ENCODE data around the gene RARG.

Gene RARG

DNA sequence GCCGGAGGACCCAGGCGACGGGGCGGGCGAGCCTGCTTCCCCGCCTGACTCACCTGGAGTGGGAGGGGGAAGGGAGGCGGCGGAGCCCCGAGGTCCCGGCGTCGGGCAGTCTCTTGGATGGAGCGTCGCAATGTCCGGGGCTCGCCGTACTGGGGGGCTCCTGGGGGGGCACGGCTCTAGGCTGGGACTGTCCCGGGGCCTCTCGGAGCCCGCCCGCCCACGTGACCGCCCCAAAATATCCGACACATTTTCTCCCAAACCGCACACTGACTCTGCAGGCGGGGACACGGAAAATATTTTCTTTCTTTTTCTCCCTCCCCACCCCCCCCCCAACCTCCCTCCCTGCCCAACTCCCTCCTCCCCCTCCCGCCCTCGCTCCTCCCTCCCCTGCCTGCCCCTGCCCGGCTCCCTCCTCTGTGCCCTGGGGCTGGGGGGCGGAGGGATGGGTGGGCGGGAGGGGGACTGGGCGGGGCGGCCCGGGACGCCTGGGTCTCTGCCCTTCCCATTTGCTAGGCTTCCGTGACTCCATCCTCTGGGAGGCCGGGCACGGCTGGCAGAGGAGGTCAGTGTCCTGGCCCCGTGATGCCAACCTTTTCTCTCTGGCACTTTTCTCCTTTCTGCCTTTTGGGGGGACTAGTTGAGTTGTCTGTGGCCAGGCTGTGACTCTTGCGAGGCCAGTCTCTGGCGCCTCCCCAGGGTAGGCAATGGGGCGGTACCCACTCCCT lies at the start of gene RARG:
TSS of gene RARG (minus strand) at position 289 of the 725 bp plus-strand sequence. CDS start 4,664 bp downstream, outside the sequence.
- DNase-seq (ENCODE audit: low read depth), result no peak

DNA sequence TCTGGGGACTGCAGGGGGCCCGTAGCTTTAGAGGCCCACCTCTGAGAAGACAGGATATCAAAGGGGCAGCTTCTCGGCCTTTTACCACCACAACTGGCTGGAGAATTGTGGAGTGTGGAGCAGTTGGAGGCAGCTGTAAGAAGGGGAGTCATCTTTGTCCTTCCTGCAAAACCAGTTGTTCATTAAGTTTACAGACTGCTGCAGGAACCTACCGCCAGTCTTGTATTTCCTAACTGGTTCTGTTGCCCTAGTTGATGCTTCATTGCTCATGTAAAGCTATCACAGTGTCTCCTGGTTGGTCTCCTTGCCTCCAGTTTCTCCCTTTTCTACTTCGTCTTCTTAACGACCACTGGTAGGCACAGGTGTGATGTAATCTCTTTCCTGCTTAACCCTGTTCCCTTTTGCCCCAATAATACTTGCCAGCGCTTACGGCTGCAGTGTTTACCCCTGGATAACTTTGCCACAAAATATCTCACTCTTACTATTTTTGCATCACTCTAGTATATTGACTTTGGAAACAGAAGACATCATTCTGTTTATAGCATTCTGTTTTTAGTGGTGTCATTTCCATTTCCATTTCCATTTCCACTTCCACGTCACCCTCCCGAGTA lies 48.0 kb upstream of the RARG start:
- no peak for DNase-seq (ENCODE audit: low read depth)

DNA sequence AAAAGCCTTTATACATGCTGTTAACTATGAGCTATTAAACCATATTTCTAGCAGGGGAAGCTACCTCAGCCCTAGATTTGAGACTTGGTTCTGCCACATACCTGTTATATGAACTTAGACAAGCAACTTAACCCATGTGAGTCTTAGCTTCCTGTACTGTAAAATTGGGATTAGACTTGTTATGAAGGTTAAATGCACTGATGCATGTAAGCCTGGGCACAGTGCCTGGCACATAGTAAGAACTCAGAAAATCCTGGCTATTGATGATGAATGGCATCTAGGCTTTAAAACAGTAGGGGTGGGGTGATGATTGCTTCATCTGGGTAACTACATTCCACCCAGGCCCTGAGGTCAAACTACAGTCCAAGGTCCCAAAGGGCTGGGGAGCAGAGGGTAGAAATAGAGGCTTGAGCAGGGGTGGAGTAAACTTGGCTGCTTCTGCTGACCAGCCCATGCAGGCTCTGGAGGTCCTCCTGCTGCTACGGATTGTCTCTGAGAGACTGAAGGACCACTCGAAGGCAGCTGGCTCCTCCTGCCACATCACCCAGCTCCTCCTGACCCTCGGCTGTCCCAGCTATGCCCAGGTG lies 47.4 kb upstream of the RARG start:
- no peak for DNase-seq (ENCODE audit: low read depth)

DNA sequence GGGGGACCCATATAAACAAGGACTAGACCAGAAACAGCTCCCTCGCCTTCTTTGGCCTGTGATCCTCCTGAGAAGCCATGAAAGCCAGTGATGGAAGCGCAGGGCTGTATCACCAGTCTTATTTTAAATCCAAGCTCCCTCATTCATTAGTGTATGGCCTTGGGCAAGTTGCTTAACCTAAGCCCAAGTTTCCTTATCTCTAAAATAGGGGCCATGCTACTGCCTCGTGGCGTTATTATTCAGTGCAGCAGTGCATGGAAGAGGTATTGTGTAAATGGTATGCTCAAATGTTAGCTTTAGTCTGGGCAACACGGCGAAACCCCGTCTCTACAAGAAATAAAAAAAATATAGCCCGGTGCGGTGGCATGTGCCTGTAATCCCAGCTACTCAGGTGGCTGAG lies 46.0 kb upstream of the RARG start:
- no peak for DNase-seq (ENCODE audit: low read depth)

DNA sequence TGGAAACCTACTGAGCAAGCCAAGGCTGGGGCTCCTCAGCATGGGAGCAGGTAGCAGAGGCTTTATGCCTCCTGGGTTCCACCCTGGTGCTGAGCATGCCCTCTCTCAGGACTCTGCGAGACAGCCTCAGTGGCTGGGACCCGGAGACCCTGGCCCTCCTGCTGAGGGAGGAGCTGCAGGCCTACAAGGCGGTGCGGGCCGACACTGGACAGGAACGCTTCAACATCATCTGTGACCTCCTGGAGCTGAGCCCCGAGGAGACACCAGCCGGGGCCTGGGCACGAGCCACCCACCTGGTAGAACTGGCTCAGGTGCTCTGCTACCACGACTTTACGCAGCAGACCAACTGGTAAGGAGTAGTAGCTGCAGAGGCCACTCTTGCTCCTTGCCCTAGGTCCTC lies 44.5 kb upstream of the RARG start:
- DNase-seq (ENCODE audit: low read depth), result no peak

DNA sequence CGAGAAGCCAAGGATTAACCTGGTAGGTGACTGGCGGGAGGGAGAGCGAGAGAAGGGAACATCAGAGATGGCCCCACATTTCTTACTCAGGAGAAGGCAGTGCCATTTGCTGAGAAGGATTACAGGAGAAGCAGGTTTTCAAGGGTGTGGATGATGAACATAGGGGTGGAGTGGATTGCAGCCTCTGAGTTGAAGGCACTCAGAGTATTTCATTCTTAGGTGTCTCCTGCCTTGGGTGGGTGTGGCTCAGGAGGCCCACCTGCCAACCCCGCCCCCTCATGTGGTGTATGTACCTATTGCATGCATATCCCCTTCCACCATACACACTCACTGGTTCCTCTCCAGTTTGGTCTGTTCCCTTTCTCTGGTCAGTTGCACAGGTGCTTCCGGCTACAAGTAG lies 42.4 kb upstream of the RARG start:
- no peak for DNase-seq (ENCODE audit: low read depth)

DNA sequence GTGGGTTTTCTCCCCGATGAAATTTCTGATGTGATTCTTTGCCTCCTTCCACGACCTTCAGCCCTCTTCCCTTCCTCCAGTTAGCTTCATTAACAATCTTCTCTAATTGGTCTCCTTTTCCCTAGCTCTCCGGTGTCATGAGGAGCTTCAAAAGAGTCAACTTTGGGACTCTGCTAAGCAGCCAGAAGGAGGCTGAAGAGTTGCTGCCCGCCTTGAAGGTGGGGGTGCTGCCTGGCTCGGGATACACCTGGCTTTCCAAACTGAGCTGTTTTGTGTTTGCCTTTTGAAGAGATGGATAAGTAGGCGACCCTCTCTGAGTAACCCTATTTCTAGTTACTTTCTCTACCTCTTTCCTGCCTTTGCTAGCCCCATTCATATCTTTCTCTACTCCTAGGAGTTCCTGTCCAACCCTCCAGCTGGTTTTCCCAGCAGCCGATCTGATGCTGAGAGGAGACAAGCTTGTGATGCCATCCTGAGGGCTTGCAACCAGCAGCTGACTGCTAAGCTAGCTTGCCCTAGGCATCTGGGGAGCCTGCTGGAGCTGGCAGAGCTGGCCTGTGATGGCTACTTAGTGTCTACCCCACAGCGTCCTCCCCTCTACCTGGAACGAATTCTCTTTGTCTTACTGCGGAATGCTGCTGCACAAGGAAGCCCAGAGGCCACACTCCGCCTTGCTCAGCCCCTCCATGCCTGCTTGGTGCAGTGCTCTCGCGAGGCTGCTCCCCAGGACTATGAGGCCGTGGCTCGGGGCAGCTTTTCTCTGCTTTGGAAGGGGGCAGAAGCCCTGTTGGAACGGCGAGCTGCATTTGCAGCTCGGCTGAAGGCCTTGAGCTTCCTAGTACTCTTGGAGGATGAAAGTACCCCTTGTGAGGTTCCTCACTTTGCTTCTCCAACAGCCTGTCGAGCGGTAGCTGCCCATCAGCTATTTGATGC lies 36.9 kb upstream of the RARG start:
- DNase-seq (ENCODE audit: low read depth), result no peak

DNA sequence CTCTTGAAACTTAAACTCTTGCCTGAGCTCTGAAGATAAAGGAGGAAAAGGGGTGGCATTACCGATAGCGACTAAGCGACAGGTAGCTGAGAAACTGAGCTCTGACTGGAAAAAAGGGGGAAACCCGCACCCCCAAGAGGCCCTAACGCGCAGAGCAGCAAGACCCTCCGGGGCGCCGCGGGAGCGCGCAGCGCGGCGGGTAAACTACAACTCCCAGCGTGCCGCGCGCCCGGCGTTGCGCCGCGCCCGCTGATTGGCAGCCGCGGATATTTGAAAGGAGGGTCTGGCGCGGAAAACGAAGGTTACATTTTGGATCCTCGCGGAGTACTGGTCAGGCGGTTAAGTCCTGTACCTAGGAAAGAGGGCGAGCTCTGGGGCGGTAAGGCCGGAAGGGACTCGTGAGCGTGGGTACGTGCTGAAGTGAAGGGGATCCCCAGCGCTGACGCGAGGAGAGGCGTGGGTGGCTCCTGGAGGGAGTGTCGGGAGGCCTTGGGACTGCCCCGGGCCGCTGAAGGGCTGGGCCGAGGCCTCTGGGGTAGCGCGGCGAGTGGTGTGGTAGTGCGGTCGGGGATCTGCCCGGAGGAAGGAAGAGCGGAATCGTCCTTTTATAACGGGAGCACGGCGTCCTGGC lies 36.1 kb upstream of the RARG start, which contains the start of gene ESPL1:
TSS of gene ESPL1 (plus strand) at position 301 of the 631 bp plus-strand sequence. CDS start 468 bp downstream, outside the sequence.
- peak; percentile 82 for DNase-seq (ENCODE audit: low read depth)

DNA sequence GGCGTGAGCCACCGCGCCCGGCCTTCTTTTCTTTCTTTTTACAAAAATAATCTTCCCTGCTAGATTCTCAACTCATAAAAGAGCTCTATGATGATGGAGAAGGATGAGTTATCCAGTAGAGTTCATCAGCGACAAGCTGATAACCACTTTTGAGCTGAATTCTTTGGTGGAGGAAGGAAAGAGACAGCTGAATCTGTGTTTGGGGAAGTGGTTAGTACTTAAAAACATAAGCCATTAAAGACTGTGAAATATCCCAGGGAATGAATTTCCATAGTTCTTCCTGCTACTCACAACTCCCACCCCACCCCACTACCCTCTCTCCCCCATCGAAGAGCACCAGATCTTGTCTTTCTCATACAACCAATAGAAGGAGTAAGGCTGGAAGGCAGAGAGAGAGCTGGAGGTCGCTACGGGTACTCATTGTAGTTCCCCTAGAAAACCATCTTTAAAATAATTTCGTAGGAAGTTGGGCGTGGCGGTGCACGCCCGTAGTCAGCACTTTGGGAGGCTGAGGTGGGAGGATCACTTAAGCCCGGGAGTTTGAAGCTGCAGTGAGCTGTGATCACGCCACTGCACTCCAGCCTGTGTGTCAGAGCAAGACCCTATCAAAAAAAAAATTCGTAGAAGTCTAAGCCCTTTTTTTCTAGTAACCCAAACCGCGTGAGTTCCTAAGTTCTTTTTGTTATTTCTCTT lies 35.4 kb upstream of the RARG start:
- no peak for DNase-seq (ENCODE audit: low read depth)

DNA sequence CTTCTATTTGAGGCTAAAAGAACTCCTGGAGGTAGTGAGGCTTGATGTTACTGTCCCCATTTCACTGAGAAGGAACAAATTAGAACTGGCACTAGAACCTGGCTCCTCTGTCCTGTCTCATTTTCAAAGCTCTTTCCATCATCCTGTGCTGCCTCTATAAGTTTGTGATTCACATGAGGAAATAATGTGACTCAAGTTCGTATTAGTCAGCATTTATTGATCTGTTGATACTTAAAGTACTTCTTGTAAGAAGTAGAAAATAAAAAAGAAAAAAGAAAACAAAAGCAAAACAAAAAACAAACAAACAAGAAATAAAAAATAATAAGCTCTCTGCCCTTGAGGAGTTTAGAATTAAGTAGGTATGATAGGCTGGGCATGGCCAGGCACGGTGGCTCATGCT lies 33.8 kb upstream of the RARG start:
- DNase-seq (ENCODE audit: low read depth), result no peak

DNA sequence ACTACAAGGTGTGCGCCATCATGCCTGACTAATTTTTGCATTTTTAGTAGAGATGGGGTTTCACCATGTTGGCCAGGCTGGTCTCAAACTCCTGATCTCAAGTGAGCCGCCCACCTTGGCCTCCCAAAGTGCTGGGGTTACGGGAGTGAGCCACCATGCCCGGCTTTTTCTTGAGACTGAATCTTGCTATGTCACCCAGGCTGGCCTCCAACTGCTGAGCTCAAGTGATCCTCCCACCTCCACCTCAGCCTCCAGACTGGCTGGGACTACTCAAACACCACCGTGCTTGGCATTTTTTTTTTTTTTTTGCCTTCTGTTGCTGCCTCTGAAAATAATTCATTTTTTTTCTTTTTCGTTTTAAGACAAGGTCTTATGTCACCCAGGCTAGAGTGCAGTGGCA lies 27.9 kb upstream of the RARG start:
- no peak for DNase-seq (ENCODE audit: low read depth)

DNA sequence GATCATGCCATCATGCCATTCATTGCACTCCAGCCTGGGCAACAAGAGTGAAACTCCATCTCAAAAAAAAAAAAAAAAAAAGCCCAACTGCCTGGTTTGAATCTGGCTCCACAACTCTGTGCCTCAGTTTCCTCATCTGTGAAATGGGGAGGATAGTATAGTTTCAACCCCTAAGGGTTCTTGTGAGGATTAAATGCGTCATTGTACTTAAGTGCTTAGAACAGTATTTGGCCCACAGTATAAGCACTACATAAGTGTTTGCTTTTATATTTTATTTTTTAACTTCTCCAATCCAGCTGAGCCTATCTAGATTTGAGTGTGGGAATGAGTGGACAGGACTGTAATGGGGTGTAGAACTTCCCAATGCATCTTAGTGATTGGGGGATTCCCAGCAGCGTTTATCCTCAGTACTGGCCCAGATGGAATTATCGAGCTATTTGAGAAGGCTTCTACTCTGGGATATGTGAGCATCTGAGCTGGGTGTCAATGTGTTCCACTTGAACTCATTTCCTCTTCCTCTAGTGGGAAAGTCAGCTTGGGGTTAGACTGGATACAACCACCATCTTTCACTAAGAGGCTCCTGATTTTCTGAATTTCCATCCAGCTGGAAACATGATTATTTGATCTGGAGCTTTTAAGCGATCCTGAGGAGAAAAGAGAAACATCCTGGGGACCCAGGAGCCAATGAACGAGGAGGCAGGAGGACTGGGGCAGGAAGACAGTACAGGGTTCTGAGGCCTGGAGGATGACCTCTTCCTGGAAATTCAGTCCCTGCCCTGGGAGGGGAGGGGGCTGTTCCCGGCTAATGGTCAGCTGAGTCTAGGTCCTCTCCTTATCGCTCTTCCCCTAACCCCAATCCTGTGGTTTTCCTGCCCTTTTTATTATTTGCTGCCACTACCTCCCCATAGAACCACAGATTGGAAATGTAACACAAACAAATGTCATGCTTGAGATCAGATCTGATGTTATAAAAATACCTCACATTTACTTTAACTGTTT lies 26.8 kb upstream of the RARG start:
- peak; percentile 71 for DNase-seq (ENCODE audit: low read depth)

DNA sequence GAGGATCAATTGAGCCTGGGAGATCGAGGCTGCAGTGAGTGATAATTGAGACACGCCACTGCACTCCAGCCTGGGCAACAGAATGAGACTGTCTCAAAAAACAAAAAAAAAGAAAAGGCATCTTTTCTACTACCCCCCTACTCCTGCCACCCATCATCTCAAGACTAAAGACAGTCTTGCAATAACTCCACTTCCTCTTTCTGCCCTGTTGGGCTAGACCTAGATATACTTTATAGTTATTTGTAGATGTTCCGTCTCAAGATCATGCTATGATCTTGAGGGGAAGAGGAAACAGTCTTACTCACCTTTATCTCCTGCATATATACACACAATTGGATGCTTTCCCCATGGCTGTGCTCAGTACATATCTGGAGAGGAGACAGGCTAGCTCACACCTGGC lies 24.0 kb upstream of the RARG start:
- DNase-seq (ENCODE audit: low read depth), result no peak

DNA sequence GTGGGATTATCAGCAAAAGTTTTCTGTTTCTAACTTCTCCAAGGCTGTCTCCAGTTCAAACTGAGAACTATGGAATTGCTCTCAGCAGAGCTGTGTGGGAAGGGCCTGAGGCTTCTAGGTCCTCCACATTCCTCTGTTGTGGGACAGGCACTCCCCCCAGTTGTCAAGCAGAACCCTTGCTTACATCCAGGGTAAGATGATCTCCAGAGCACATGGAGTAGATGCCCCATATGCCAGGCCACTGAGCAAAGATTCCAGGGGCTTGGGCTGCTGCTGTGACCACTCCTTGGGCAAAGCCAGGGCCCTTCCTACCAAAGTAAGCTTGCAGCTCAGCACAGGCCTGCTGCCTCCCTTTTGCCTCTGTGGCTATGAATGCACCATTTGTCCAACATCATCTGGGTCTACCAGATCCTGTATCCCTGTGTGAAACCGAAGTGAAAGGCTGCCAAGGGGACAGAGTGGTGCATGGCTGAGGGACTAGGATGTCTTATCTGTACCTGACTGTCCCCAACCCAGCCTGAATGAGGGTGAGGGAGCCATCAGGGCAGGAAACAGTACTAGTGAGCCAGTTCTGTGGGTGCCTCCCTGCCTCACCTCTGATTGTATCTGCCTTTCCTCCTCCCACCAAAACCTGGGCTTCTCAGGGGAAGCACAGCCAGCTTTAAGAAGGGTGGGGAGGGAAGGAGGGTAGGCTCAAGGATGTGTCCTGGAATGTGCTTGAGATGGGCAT lies 23.0 kb upstream of the RARG start:
- no peak for DNase-seq (ENCODE audit: low read depth)

DNA sequence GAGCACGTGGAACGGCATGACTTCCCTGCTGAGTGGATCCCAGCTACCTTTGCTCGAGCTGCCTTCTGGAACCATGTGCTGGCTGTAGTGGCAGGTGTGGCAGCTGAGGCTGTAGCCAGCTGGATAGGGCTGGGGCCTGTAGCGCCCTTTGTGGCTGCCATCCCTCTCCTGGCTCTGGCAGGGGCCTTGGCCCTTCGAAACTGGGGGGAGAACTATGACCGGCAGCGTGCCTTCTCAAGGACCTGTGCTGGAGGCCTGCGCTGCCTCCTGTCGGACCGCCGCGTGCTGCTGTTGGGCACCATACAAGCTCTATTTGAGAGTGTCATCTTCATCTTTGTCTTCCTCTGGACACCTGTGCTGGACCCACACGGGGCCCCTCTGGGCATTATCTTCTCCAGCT lies 21.3 kb upstream of the RARG start:
- no peak for DNase-seq (ENCODE audit: low read depth)

DNA sequence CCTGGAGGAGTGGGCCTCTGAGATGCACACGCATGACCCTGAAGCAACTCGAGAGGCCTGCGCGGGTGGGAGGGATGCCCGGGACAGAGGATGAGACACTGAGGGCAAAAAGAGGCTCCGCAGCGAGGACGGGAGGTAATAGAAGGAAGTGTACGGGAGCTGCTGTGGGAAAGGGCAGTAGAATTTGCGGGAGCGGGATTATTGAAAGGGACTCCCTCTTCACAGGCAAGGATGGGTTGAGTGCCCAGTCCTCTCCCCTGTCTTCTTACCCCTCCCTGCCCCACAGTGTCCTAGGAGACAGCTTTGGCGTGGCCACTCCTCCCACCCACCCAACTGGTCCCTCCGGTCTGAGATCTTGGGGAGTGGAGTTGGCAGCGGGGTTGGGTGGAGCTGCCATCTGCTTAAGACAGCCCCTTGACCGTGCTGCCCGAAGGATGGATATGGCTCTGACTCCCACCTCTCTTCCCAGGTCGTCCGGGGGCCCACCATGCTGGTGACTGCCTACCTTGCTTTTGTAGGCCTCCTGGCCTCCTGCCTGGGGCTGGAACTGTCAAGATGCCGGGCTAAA lies 20.4 kb upstream of the RARG start:
- DNase-seq (ENCODE audit: low read depth), result no peak

DNA sequence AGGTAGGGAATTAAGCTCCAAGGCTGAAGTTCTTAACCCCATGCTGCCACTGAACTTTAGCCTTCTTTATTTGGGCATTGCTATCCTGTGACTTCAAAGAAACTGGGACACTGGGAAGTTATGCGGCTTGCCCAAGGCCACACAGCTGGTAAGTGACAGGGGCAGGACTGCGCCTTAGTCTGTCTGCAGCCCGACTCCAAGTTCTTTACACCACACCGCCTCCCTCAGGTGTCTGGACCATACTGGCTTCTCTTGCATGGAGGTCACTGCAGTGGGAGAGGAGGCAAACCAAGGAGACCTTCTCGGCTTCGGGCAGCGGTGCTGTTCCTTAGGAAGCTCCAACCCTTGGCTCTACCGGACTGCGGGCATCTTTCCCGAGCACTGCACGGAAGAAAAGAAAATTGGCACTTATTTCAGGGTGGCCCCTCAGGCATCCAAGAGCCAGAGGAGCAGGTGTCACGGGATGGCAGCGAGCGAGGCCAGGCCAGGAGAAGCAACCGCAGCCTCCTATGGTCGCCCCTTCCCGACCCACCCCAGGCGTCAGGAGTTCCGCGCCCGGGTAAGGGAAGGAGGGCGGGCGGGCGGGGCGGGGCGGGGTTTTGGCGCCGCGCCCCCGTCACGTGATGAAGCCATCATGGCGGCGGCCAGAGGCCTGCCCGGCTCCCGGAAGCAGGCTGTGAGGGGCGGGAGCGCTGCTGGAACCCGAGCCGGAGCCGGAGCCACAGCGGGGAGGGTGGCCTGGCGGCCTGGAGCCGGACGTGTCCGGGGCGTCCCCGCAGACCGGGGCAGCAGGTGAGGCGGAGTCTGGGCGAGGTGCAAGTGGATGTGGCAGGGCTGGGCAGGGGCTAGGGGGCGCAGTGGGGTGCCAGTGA lies 19.7 kb upstream of the RARG start:
- peak; percentile 70 for DNase-seq (ENCODE audit: low read depth)

DNA sequence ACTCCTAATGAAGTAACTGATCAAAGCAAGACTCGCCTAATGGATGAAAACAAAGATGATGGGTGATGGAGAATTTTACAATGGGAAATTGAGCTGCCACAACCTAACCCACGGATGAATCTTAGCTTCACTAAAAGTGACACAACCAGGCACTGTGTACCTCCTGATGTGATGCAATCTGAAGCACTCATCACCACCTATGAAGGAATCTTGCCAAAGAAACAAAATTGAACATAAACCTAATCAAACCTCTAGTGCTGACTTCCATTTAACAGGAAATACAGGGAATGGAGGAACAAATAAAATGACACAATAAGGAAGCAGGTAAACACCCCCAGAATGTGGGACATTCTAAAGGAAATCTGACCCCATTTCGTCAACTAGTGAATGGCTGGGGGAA lies 13.3 kb upstream of the RARG start:
- no peak for DNase-seq (ENCODE audit: low read depth)

Data from CMK (cell line).